Measurements from ENCODE around the gene NLN. TPM values are rescaled to one million over a fixed set of nuclear protein-coding genes. Genes with fewer than 3 reads are reported as not detected.

NLN gene
- total and polyA plus RNA-seq, 12 donors: 1.5 to 17.4 (median 13.4) TPM

DNA sequence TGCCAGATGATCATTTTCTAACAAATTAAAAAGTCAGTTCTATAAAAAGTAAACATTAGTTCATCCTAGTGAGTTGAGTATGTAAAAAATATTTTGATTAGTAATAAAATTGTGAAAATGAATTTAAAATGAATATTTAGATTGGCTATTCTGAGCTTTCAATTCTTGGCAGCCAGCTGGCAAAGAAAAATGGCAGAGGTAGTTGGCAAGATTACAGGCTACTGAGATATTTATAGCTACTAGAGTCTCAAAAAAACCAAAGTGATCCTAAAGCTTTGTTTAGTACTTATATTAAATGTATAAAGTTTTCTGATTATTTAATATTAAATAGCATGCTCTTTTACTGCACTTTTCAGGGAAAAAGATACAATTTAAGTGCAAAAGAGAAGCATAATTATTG lies 25.1 kb upstream of the NLN start:
- Histone ChIP-seq H3K9me3 (no peaks in the 10 kb centered on the region), H3K4me1 (peaks cover 0 to 15% (median 4%) of the 10 kb centered on the region in 9 donors), H3K27ac (peak overlapping the region in 1 of 10 donors; percentile 18), H3K27me3 (no peaks in the 10 kb centered on the region), H3K36me3 (peaks cover 0 to 46% (median 4%) of the 10 kb centered on the region in 9 donors), H3K4me3 (no peak overlapping the region)
- no peak for DNase-seq
- TF ChIP-seq, protein P1, sequence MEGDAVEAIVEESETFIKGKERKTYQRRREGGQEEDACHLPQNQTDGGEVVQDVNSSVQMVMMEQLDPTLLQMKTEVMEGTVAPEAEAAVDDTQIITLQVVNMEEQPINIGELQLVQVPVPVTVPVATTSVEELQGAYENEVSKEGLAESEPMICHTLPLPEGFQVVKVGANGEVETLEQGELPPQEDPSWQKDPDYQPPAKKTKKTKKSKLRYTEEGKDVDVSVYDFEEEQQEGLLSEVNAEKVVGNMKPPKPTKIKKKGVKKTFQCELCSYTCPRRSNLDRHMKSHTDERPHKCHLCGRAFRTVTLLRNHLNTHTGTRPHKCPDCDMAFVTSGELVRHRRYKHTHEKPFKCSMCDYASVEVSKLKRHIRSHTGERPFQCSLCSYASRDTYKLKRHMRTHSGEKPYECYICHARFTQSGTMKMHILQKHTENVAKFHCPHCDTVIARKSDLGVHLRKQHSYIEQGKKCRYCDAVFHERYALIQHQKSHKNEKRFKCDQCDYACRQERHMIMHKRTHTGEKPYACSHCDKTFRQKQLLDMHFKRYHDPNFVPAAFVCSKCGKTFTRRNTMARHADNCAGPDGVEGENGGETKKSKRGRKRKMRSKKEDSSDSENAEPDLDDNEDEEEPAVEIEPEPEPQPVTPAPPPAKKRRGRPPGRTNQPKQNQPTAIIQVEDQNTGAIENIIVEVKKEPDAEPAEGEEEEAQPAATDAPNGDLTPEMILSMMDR (IDR thresholded peaks at IDR 0.05): no peak
- intact Hi-C loops (cut with DNase I): no loop called here
- peak in 1 of 8 donors; percentile 51 for ATAC-seq

DNA sequence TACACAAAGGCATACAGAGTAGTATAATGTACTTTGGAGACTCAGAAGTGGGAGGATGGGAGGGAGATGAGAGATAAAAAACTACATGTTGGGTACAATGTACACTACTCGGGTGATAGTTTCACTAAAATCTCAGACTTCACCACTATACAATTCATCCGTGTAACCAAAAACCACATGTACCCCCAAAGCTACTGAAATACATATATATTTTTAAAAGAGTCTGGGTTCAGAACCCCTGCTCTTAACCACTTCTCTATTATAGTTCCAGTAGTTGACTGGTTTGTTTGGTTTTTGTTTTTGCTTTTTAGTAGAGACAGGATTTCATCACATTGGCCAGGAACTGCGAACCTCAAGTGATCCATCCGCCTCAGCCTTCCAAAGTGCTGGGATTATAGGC lies 22.7 kb upstream of the NLN start:
- ATAC-seq: no peak

DNA sequence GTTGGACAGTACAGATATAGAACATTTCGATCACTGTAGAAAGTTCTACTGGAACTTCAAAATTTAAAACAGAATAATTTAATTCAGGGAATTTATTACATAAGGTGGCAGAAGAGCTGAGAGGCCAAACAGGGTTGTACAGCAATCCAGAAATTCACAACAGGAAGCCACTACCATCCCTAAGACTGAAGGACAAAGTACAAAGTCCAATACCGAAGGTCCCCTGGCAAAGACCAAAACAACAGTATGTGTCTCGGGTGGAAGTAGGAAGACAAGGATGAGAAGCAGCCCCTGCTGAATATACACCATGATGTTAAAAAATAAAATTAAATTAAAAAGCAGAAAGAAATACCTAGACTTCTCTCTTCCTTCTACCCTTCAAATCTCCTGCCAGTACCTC lies 20.0 kb upstream of the NLN start:
- WGBS, 2 donors: 98 to 99% methylated on average over 3 of the region's 3 CpGs
- Histone ChIP-seq H3K4me1 (peaks cover 0 to 4% (median 0%) of the 10 kb centered on the region in 9 donors), H3K27me3 (no peaks in the 10 kb centered on the region), H3K9me3 (no peaks in the 10 kb centered on the region), H3K4me3 (no peak overlapping the region), H3K27ac (no peak overlapping the region), H3K36me3 (peaks cover 0 to 67% (median 19%) of the 10 kb centered on the region in 9 donors)
- TF ChIP-seq, protein P1 (IDR thresholded peaks at IDR 0.05): no peak
- ATAC-seq (no peak), DNase-seq (no peak)
- intact Hi-C loops (cut with DNase I): no loop called here

More for the DNA sequence above, 22.7 kb upstream of the NLN start:
- H3K4me3 ChIP-seq: no peak overlapping the region
- no peaks in the 10 kb centered on the region for H3K9me3 ChIP-seq
- no peak overlapping the region for H3K27ac ChIP-seq
- H3K4me1 ChIP-seq: peaks cover 0 to 15% (median 4%) of the 10 kb centered on the region in 9 donors
- TF ChIP-seq, protein P1 (IDR thresholded peaks at IDR 0.05): no peak
- WGBS, 2 donors: 98% methylated on average over 4 of the region's 4 CpGs
- no peaks in the 10 kb centered on the region for H3K27me3 ChIP-seq
- DNase-seq: no peak
- intact Hi-C loops (cut with DNase I): no loop called here
- H3K36me3 ChIP-seq: peaks cover 0 to 67% (median 19%) of the 10 kb centered on the region in 9 donors

DNA sequence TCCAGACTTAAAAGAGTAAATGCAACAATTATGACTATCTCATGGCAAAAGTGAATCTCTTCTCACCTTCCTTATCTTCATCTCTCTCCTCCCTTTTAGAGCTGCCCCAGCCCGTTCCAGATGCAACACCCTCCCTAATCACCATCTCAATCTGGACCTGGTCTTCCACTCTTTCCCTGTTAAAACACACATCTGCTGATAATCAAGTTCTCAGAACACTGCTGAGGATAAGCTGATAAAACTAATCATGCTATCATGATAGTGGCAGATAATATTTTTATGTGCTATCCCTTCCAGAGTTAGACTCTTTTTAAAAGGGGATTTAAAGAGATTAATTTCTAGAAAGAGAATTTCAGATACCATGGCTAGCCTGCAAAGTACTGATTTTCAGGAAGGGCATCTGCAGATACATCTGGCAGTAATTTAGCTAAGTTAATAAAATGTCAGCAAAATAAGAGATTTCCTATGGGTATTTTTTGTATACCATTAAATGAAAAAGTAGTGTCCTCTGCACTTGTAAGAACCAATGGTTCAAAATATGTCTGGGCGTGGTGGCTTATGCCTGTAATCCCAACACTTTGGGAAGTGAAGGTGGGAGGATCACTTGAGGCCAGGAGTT lies 17.3 kb upstream of the NLN start:
- Histone ChIP-seq H3K4me1 (no peaks in the 10 kb centered on the region), H3K36me3 (peaks cover 0 to 68% (median 19%) of the 10 kb centered on the region in 9 donors), H3K27ac (no peak overlapping the region), H3K4me3 (no peak overlapping the region), H3K9me3 (no peaks in the 10 kb centered on the region), H3K27me3 (no peaks in the 10 kb centered on the region)
- 85 to 87% methylated on average over 2 of the region's 2 CpGs for WGBS, 2 donors
- ATAC-seq (no peak), DNase-seq (no peak)
- intact Hi-C loops (cut with DNase I): no loop called here
- TF ChIP-seq, protein P1 (IDR thresholded peaks at IDR 0.05): no peak
